ENCODE data around the gene SPRR5. TPM values are rescaled to one million over a fixed set of nuclear protein-coding genes. Genes with fewer than 3 reads are reported as not detected.

The SPRR5 gene
- total RNA-seq, 1 experiment from 2014 or later, result not detected

GRCh38 chr1:152957561-152957960 is 10.6 kb downstream of the SPRR5 start:
- H3K27me3 ChIP-seq (ENCODE audit: insufficient read depth, low read depth), result no peaks in the 10 kb centered on the region
- TF ChIP-seq EZH2 (IDR thresholded peaks at IDR 0.05; ENCODE audit: low read depth), result no peak
- TF ChIP-seq, protein P1, sequence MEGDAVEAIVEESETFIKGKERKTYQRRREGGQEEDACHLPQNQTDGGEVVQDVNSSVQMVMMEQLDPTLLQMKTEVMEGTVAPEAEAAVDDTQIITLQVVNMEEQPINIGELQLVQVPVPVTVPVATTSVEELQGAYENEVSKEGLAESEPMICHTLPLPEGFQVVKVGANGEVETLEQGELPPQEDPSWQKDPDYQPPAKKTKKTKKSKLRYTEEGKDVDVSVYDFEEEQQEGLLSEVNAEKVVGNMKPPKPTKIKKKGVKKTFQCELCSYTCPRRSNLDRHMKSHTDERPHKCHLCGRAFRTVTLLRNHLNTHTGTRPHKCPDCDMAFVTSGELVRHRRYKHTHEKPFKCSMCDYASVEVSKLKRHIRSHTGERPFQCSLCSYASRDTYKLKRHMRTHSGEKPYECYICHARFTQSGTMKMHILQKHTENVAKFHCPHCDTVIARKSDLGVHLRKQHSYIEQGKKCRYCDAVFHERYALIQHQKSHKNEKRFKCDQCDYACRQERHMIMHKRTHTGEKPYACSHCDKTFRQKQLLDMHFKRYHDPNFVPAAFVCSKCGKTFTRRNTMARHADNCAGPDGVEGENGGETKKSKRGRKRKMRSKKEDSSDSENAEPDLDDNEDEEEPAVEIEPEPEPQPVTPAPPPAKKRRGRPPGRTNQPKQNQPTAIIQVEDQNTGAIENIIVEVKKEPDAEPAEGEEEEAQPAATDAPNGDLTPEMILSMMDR (conservative IDR thresholded peaks at IDR 0.05), result no peak
- no peaks in the 10 kb centered on the region for H3K36me3 ChIP-seq (ENCODE audit: low read depth)
- H3K4me1 ChIP-seq (replicated peaks; ENCODE audit: insufficient read depth), result peaks cover 28% of the 10 kb centered on the region
- DNase-seq, result no peak
- H3K27ac ChIP-seq, result no peak overlapping the region
- intact Hi-C loops (cut with micrococcal nuclease; ENCODE audit: unreplicated experiment), result no loop called here
- ChIA-PET POLR2A (ENCODE audit: unreplicated experiment) (no interaction called here), CTCF (no interaction called here)
- H2AFZ ChIP-seq, result no peak overlapping the region
- no peaks in the 10 kb centered on the region for H3K9me2 ChIP-seq (ENCODE audit: insufficient read depth)
- peaks cover 15% of the 10 kb centered on the region for H3F3A ChIP-seq (ENCODE audit: insufficient read depth, low read depth)
- no peaks in the 10 kb centered on the region for H3K9me3 ChIP-seq (ENCODE audit: insufficient read depth, low read depth)
- H4K20me1 ChIP-seq (ENCODE audit: insufficient read depth), result no peaks in the 10 kb centered on the region
- BruUV-seq (replicated peaks), result no TSS peak
- H3K79me2 ChIP-seq (ENCODE audit: low read depth), result no peaks in the 10 kb centered on the region
- no peak overlapping the region for H3K4me2 ChIP-seq
- no peak overlapping the region for H3K4me3 ChIP-seq

DNA sequence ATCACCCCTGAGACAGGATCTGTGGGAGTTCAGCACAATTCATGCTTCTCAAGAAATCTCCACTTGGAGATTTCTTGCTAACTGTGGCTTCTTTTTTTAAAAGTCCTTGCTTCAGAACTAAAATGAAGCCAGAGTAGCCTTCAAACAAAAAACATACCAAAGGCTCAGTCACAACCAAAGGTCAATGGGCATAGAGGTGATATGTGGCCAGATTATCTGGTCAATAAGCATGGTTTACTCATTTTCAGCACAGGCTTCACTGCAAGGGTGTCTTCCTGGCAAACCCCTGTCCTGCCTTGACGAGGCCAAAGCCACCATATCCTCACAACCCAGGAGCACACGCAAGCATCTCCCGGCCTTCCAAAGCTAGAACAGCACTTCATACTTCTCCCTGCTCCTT is 12.3 kb downstream of the SPRR5 start:
- TF ChIP-seq, protein P1 (conservative IDR thresholded peaks at IDR 0.05), result no peak
- TF ChIP-seq EZH2 (IDR thresholded peaks at IDR 0.05; ENCODE audit: low read depth), result no peak
- no TSS peak for BruUV-seq (replicated peaks)
- Histone ChIP-seq H3K36me3 (ENCODE audit: low read depth) (no peaks in the 10 kb centered on the region), H3K27me3 (ENCODE audit: insufficient read depth, low read depth) (no peaks in the 10 kb centered on the region), H2AFZ (no peak overlapping the region), H3K9me2 (ENCODE audit: insufficient read depth) (no peaks in the 10 kb centered on the region), H3K9me3 (ENCODE audit: insufficient read depth, low read depth) (no peaks in the 10 kb centered on the region), H3K27ac (no peak overlapping the region), H3K4me1 (replicated peaks; ENCODE audit: insufficient read depth) (peaks cover 27% of the 10 kb centered on the region), H4K20me1 (ENCODE audit: insufficient read depth) (no peaks in the 10 kb centered on the region), H3F3A (ENCODE audit: insufficient read depth, low read depth) (peaks cover 12% of the 10 kb centered on the region), H3K4me2 (no peak overlapping the region), H3K4me3 (no peak overlapping the region), H3K79me2 (ENCODE audit: low read depth) (no peaks in the 10 kb centered on the region)
- ChIA-PET CTCF (no interaction called here), POLR2A (ENCODE audit: unreplicated experiment) (no interaction called here)
- intact Hi-C loops (cut with micrococcal nuclease; ENCODE audit: unreplicated experiment), result no loop called here
- no peak for DNase-seq

GRCh38 chr1:152959801-152960451 is 12.9 kb downstream of the SPRR5 start:
- H3K4me3 ChIP-seq, result no peak overlapping the region
- H3F3A ChIP-seq (ENCODE audit: insufficient read depth, low read depth), result peaks cover 12% of the 10 kb centered on the region
- BruUV-seq (replicated peaks), result no TSS peak
- no peak for TF ChIP-seq EZH2 (IDR thresholded peaks at IDR 0.05; ENCODE audit: low read depth)
- TF ChIP-seq, protein P1 (conservative IDR thresholded peaks at IDR 0.05), result no peak
- ChIA-PET CTCF (interaction anchor here (0.6 kb wide), 1 partner anchor 237 kb away, joined by 4 read pairs; no protein-coding TSS in a partner anchor), POLR2A (ENCODE audit: unreplicated experiment) (no interaction called here)
- H3K9me3 ChIP-seq (ENCODE audit: insufficient read depth, low read depth), result no peaks in the 10 kb centered on the region
- H3K79me2 ChIP-seq (ENCODE audit: low read depth), result no peaks in the 10 kb centered on the region
- no peaks in the 10 kb centered on the region for H3K27me3 ChIP-seq (ENCODE audit: insufficient read depth, low read depth)
- no peaks in the 10 kb centered on the region for H3K36me3 ChIP-seq (ENCODE audit: low read depth)
- no peak overlapping the region for H3K27ac ChIP-seq
- no peaks in the 10 kb centered on the region for H4K20me1 ChIP-seq (ENCODE audit: insufficient read depth)
- H3K4me2 ChIP-seq, result no peak overlapping the region
- intact Hi-C loops (cut with micrococcal nuclease; ENCODE audit: unreplicated experiment), result no loop called here
- H3K4me1 ChIP-seq (replicated peaks; ENCODE audit: insufficient read depth), result peaks cover 27% of the 10 kb centered on the region
- DNase-seq, result no peak
- H3K9me2 ChIP-seq (ENCODE audit: insufficient read depth), result no peaks in the 10 kb centered on the region
- H2AFZ ChIP-seq, result no peak overlapping the region
